ENCODE measurements around the gene SRM. TPM values are rescaled to one million over a fixed set of nuclear protein-coding genes. Genes with fewer than 3 reads are reported as not detected.
"Not testable (repeated sequence)": the region's sequence is repeated elsewhere in the genome, so short reads cannot be mapped to it uniquely, and the experiment has no call there.

Gene SRM
- total RNA-seq, 2 donors from 2014 or later, result 52.8 to 71.5 TPM

- TF ChIP-seq CTCF (IDR thresholded peaks at IDR 0.05), result no peak
- Histone ChIP-seq H3K36me3 (peaks cover 69% of the 10 kb centered on the region), H3K4me3 (no peak overlapping the region), H3K27ac (no peak overlapping the region), H3K9me3 (no peaks in the 10 kb centered on the region), H3K4me1 (no peaks in the 10 kb centered on the region), H3K27me3 (no peaks in the 10 kb centered on the region)
- DNase-seq (ENCODE audit: low spot score), result no peak
Measured at GRCh38 chr1:11025618-11026017, 34.2 kb downstream of the SRM start.

GRCh38 chr1:11024874-11025203 lies 35.0 kb downstream of the SRM start:
- H3K27ac ChIP-seq, result no peak overlapping the region
- no peaks in the 10 kb centered on the region for H3K27me3 ChIP-seq
- DNase-seq (ENCODE audit: low spot score), result no peak
- no peaks in the 10 kb centered on the region for H3K4me1 ChIP-seq
- H3K9me3 ChIP-seq, result no peaks in the 10 kb centered on the region
- H3K36me3 ChIP-seq, result peaks cover 73% of the 10 kb centered on the region
- no peak overlapping the region for H3K4me3 ChIP-seq
- no peak for TF ChIP-seq CTCF (IDR thresholded peaks at IDR 0.05)

- H3K36me3 ChIP-seq, result peaks cover 76% of the 10 kb centered on the region
- H3K9me3 ChIP-seq, result no peaks in the 10 kb centered on the region
- no peak for TF ChIP-seq CTCF (IDR thresholded peaks at IDR 0.05)
- no peak overlapping the region for H3K27ac ChIP-seq
- H3K4me3 ChIP-seq, result no peak overlapping the region
- DNase-seq (ENCODE audit: low spot score), result no peak
- no peaks in the 10 kb centered on the region for H3K4me1 ChIP-seq
- no peaks in the 10 kb centered on the region for H3K27me3 ChIP-seq
Measured at GRCh38 chr1:11024154-11024873, 35.5 kb downstream of the SRM start.

GRCh38 chr1:11023201-11023600 lies 36.6 kb downstream of the SRM start:
- no peak for TF ChIP-seq CTCF (IDR thresholded peaks at IDR 0.05)
- Histone ChIP-seq H3K36me3 (peaks cover 87% of the 10 kb centered on the region), H3K9me3 (no peaks in the 10 kb centered on the region), H3K27me3 (no peaks in the 10 kb centered on the region), H3K4me3 (no peak overlapping the region), H3K4me1 (no peaks in the 10 kb centered on the region), H3K27ac (no peak overlapping the region)
- no peak for DNase-seq (ENCODE audit: low spot score)

- Histone ChIP-seq H3K4me3 (no peak overlapping the region), H3K27me3 (no peaks in the 10 kb centered on the region), H3K27ac (no peak overlapping the region), H3K4me1 (peaks cover 0 to 10% of the 10 kb centered on the region in 2 donors), H3K36me3 (peaks cover 99% of the 10 kb centered on the region), H3K9me3 (no peaks in the 10 kb centered on the region)
- TF ChIP-seq CTCF (IDR thresholded peaks at IDR 0.05), result no peak
- DNase-seq (ENCODE audit: low spot score), result no peak
Measured at GRCh38 chr1:11019971-11020370, 39.8 kb downstream of the SRM start.

GRCh38 chr1:11019358-11019757 lies 40.5 kb downstream of the SRM start:
- peaks cover 100% of the 10 kb centered on the region for H3K36me3 ChIP-seq
- peaks cover 0 to 16% of the 10 kb centered on the region in 2 donors for H3K4me1 ChIP-seq
- not testable (repeated sequence) for H3K27me3 ChIP-seq; DNase-seq (ENCODE audit: low spot score); H3K9me3 ChIP-seq; H3K4me3 ChIP-seq; H3K27ac ChIP-seq

All from right atrium auricular region (tissue), 2 donors.